OCI-LY1 (cell line): ENCODE measurements around the gene HOXD4.

Experiments used
- H2AFZ ChIP-seq: fragments of 200-600 bp; sonication (generic), shearing (Covaris generic); 2 replicates; pipeline ENCODE4 v1.6.0; 2014; ENCODE audit warnings: antibody characterized with exemption, mild to moderate bottlenecking, low read length
- H3F3A ChIP-seq: fragments of 200-600 bp; sonication (generic), shearing (Covaris generic); 2 replicates; pipeline ENCODE4 v1.6.0; 2014; ENCODE audit warnings: mild to moderate bottlenecking, antibody characterized with exemption, low read length, moderate library complexity; ENCODE audit not compliant: insufficient read depth
- H3K27ac ChIP-seq: fragments of 200-600 bp; sonication (generic); 2 replicates; pipeline ENCODE4 v1.5.1; 2014; ENCODE audit warnings: low read length, mixed run types, mild to moderate bottlenecking, low read depth; ENCODE audit not compliant: poor library complexity, severe bottlenecking
- H3K27me3 ChIP-seq: fragments of 200-600 bp; sonication (generic); 2 replicates; pipeline ENCODE4 v1.6.0; 2014; ENCODE audit warnings: antibody characterized with exemption, mild to moderate bottlenecking, low read length, moderate library complexity; ENCODE audit not compliant: insufficient read depth
- H3K36me3 ChIP-seq: fragments of 200-600 bp; sonication (generic); 2 replicates; pipeline ENCODE4 v1.6.1; 2014; ENCODE audit warnings: mild to moderate bottlenecking, antibody characterized with exemption, low read length, moderate library complexity, mixed read lengths; ENCODE audit not compliant: insufficient read depth
- H3K4me1 ChIP-seq: fragments of 200-600 bp; sonication (generic); 2 replicates; pipeline ENCODE4 v1.5.1; 2014; ENCODE audit warnings: mild to moderate bottlenecking, low read length, moderate library complexity; ENCODE audit not compliant: insufficient read depth, severe bottlenecking
- H3K4me2 ChIP-seq: fragments of 200-600 bp; sonication (generic), shearing (Covaris generic); 2 replicates; pipeline ENCODE4 v1.6.1; 2014; ENCODE audit warnings: low read length
- H3K4me3 ChIP-seq: fragments of 200-600 bp; sonication (generic); 2 replicates; pipeline ENCODE4 v1.5.1; 2014; ENCODE audit warnings: low read length, low read depth, mild to moderate bottlenecking, mixed read lengths; ENCODE audit not compliant: poor library complexity, severe bottlenecking
- H3K79me2 ChIP-seq: fragments of 200-600 bp; shearing (Covaris generic); 2 replicates; pipeline ENCODE4 v1.6.1; 2016; ENCODE audit warnings: mixed run types, low read length, mixed read lengths; ENCODE audit not compliant: insufficient read depth
- H3K9ac ChIP-seq: fragments of 200-600 bp; sonication (generic), shearing (Covaris generic); 2 replicates; pipeline ENCODE4 v1.6.1; 2014; ENCODE audit warnings: mild to moderate bottlenecking, low read length, mixed read lengths
- H3K9me2 ChIP-seq: fragments of 200-600 bp; sonication (generic), shearing (Covaris generic); 2 replicates; pipeline ENCODE4 v1.6.1; 2014; ENCODE audit warnings: low read depth, mild to moderate bottlenecking, low read length, mixed read lengths
- H3K9me3 ChIP-seq: fragments of 200-600 bp; shearing (Covaris generic); 2 replicates; pipeline ENCODE4 v1.6.1; 2014; ENCODE audit warnings: low read length, mixed read lengths
- H4K20me1 ChIP-seq: fragments of 200-600 bp; sonication (generic), shearing (Covaris generic); 2 replicates; pipeline ENCODE4 v1.6.0; 2016; ENCODE audit warnings: mild to moderate bottlenecking, low read length; ENCODE audit not compliant: insufficient read depth
- CTCF ChIP-seq: fragments of 200-600 bp; sonication (generic), shearing (Covaris generic); IDR thresholded peaks from 2 replicates; pipeline ENCODE4 v1.5.1; 2017; ENCODE audit warnings: mild to moderate bottlenecking, antibody characterized with exemption, low read length, moderate library complexity, mixed read lengths
- EZH2 ChIP-seq: fragments of 200-600 bp; sonication (generic), shearing (Covaris generic); IDR thresholded peaks from 2 replicates; pipeline ENCODE4 v1.8.0; 2017; ENCODE audit warnings: borderline replicate concordance, mixed run types, mild to moderate bottlenecking, antibody characterized with exemption, low read length, moderate library complexity, mixed read lengths

The HOXD4 gene

GRCh38 chr2:176133389-176133788 is 18.0 kb upstream of the HOXD4 start:
- Histone ChIP-seq H3K9ac (no peak overlapping the region), H3K4me2 (no peak overlapping the region), H3K9me3 (no peaks in the 10 kb centered on the region), H3F3A (no peaks in the 10 kb centered on the region), H3K27ac (no peak overlapping the region), H3K27me3 (no peaks in the 10 kb centered on the region), H2AFZ (no peak overlapping the region), H3K36me3 (no peaks in the 10 kb centered on the region), H4K20me1 (no peaks in the 10 kb centered on the region), H3K4me3 (no peak overlapping the region), H3K4me1 (no peaks in the 10 kb centered on the region), H3K9me2 (no peaks in the 10 kb centered on the region), H3K79me2 (no peaks in the 10 kb centered on the region)
- no peak for TF ChIP-seq EZH2
- TF ChIP-seq CTCF = no peak

DNA sequence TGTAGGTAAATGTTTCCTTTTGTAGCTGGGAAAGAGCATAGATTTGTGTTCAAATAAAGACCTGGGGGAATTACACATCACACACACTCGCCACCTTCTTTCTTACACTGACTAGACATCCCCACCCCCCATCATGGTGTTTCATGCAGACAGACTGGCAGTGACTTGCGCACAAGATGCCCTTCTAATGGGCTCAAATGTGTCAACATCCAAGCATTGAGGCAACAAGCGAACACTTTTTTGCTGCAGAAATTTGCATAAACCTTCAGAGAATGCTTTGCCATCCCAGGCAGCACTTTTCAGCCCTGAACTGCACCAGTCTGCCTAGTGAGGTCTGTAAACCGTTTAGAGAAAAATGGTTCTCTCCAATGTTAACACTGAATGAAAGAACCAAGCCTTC is 17.3 kb upstream of the HOXD4 start:
- no peaks in the 10 kb centered on the region for H3K9me3 ChIP-seq
- no peak overlapping the region for H3K9ac ChIP-seq
- no peaks in the 10 kb centered on the region for H3K4me1 ChIP-seq
- H2AFZ ChIP-seq = no peak overlapping the region
- H4K20me1 ChIP-seq = no peaks in the 10 kb centered on the region
- no peak overlapping the region for H3K27ac ChIP-seq
- H3K4me2 ChIP-seq = no peak overlapping the region
- no peaks in the 10 kb centered on the region for H3K79me2 ChIP-seq
- no peak overlapping the region for H3K4me3 ChIP-seq
- no peaks in the 10 kb centered on the region for H3K27me3 ChIP-seq
- TF ChIP-seq CTCF (no peak), EZH2 (no peak)
- no peaks in the 10 kb centered on the region for H3K9me2 ChIP-seq
- H3K36me3 ChIP-seq = no peaks in the 10 kb centered on the region
- H3F3A ChIP-seq = no peaks in the 10 kb centered on the region

DNA sequence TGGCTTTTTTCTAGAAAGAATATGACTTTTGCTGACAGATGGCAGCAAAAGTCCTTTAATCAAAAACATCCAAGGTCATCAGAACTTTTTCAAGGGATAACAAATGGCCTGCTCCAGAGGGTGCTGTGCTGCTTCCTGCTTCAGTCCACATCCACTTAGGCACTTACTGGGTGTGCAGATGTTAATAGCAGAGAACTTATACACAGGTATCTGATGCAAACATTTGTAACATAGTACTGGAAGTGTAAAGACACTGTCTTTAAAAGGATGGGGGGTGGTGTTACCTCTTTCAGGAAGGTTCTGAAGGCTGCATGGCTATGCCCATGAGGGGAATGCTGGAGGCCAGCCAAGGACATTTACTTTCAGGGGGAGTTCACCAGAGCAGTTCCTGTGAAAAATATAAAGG is 16.3 kb upstream of the HOXD4 start:
- Histone ChIP-seq H3K9ac (no peak overlapping the region), H3K4me1 (peaks cover 2% of the 10 kb centered on the region), H3K9me3 (no peaks in the 10 kb centered on the region), H3K4me3 (no peak overlapping the region), H3K79me2 (no peaks in the 10 kb centered on the region), H3K4me2 (no peak overlapping the region), H3K36me3 (no peaks in the 10 kb centered on the region), H4K20me1 (no peaks in the 10 kb centered on the region), H3K27ac (no peak overlapping the region), H3F3A (no peaks in the 10 kb centered on the region), H3K9me2 (no peaks in the 10 kb centered on the region), H2AFZ (no peak overlapping the region), H3K27me3 (no peaks in the 10 kb centered on the region)
- TF ChIP-seq EZH2 (no peak), CTCF (no peak)
